ENCODE data around the gene FAF1.

GRCh38 chr1:50989694-50990093 is 29.6 kb upstream of the FAF1 start:
- TF ChIP-seq JUND (IDR thresholded peaks at IDR 0.05) (no peak), POLR2A (IDR thresholded peaks at IDR 0.05; ENCODE audit: borderline replicate concordance, extremely low read depth, insufficient read depth, insufficient read length) (no peak), CTCF (IDR thresholded peaks at IDR 0.05 in 2 of 3, conservative IDR thresholded peaks at IDR 0.05 in 1 of 3; ENCODE audit: borderline replicate concordance in 1 of 3, insufficient read depth in 1 of 3, low read depth in 2 of 3, low read length in 2 of 3) (no peak), MAX (IDR thresholded peaks at IDR 0.05) (no peak), EZH2 (IDR thresholded peaks at IDR 0.05) (no peak), EZH2phosphoT487 (IDR thresholded peaks at IDR 0.05; ENCODE audit: borderline replicate concordance) (no peak), SRF (IDR thresholded peaks at IDR 0.05; ENCODE audit: low read depth) (no peak)
